ENCODE data around the gene DHRS2. TPM values are rescaled to one million over a fixed set of nuclear protein-coding genes. Genes with fewer than 3 reads are reported as not detected.

Gene DHRS2
- total RNA-seq, 4 donors from 2014 or later = 0.63 to 0.66 TPM; not detected in 2

- H3K36me3 ChIP-seq = no peaks in the 10 kb centered on the region
- no peaks in the 10 kb centered on the region for H3K9me3 ChIP-seq
- peaks cover 0 to 2% (median 0%) of the 10 kb centered on the region in 4 donors for H3K4me1 ChIP-seq
- no peak for TF ChIP-seq POLR2AphosphoS5 (IDR thresholded peaks at IDR 0.05)
- no peak for TF ChIP-seq CTCF (IDR thresholded peaks at IDR 0.05)
- TF ChIP-seq POLR2A (IDR thresholded peaks at IDR 0.05; ENCODE audit: low read depth) = no peak
- no peak for TF ChIP-seq EP300 (IDR thresholded peaks at IDR 0.05)
- intact Hi-C loops (cut with DNase I) = no loop called here
- no peaks in the 10 kb centered on the region for H3K27me3 ChIP-seq
- 85% methylated on average over 6 of the region's 6 CpGs for WGBS
- DNase-seq (ENCODE audit: extremely low spot score) = no peak
- no peak overlapping the region for H3K4me3 ChIP-seq
- H3K27ac ChIP-seq (replicated peaks in 1 of 4) = no peak overlapping the region
Measured at GRCh38 chr14:23646648-23647549, 10.7 kb downstream of the DHRS2 start.

- no peak for TF ChIP-seq CTCF (IDR thresholded peaks at IDR 0.05)
- TF ChIP-seq POLR2AphosphoS5 (IDR thresholded peaks at IDR 0.05) = no peak
- TF ChIP-seq EP300 (IDR thresholded peaks at IDR 0.05) = no peak
- no peak overlapping the region for H3K4me3 ChIP-seq
- DNase-seq (ENCODE audit: extremely low spot score) = no peak
- H3K36me3 ChIP-seq = no peaks in the 10 kb centered on the region
- intact Hi-C loops (cut with DNase I) = no loop called here
- H3K9me3 ChIP-seq = no peaks in the 10 kb centered on the region
- no peaks in the 10 kb centered on the region for H3K27me3 ChIP-seq
- 93% methylated on average over 2 of the region's 2 CpGs for WGBS
- no peak overlapping the region for H3K27ac ChIP-seq (replicated peaks in 1 of 4)
- no peaks in the 10 kb centered on the region for H3K4me1 ChIP-seq
Measured at GRCh38 chr14:23647619-23648018, 11.5 kb downstream of the DHRS2 start.

GRCh38 chr14:23648764-23649460 is 12.7 kb downstream of the DHRS2 start:
- Histone ChIP-seq H3K36me3 (no peaks in the 10 kb centered on the region), H3K27me3 (no peaks in the 10 kb centered on the region), H3K4me1 (no peaks in the 10 kb centered on the region), H3K4me3 (no peak overlapping the region), H3K27ac (replicated peaks in 1 of 4) (no peak overlapping the region), H3K9me3 (no peaks in the 10 kb centered on the region)
- TF ChIP-seq POLR2A (IDR thresholded peaks at IDR 0.05; ENCODE audit: low read depth) = no peak
- TF ChIP-seq POLR2AphosphoS5 (IDR thresholded peaks at IDR 0.05) = no peak
- no peak for TF ChIP-seq EP300 (IDR thresholded peaks at IDR 0.05)
- no peak for TF ChIP-seq CTCF (IDR thresholded peaks at IDR 0.05)
- WGBS = 75% methylated on average over 5 of the region's 5 CpGs
- no peak for DNase-seq (ENCODE audit: extremely low spot score)
- intact Hi-C loops (cut with DNase I) = no loop called here

GRCh38 chr14:23650506-23650905 is 14.3 kb downstream of the DHRS2 start:
- no peak for DNase-seq (ENCODE audit: extremely low spot score)
- H3K4me3 ChIP-seq = no peak overlapping the region
- WGBS = 78% methylated on average over 3 of the region's 3 CpGs
- H3K9me3 ChIP-seq = no peaks in the 10 kb centered on the region
- H3K36me3 ChIP-seq = no peaks in the 10 kb centered on the region
- H3K4me1 ChIP-seq = no peaks in the 10 kb centered on the region
- H3K27me3 ChIP-seq = no peaks in the 10 kb centered on the region
- intact Hi-C loops (cut with DNase I) = no loop called here
- no peak overlapping the region for H3K27ac ChIP-seq (replicated peaks in 1 of 4)
- TF ChIP-seq CTCF (IDR thresholded peaks at IDR 0.05) (no peak), POLR2AphosphoS5 (IDR thresholded peaks at IDR 0.05) (no peak), POLR2A (IDR thresholded peaks at IDR 0.05; ENCODE audit: low read depth) (no peak), EP300 (IDR thresholded peaks at IDR 0.05) (no peak)
